Nephron progenitor cell (in vitro differentiated cells): ENCODE data around the gene CES5A.
A peak's percentile ranks its signal among the peaks of the same experiment; 100 is the strongest.
"Not testable (repeated sequence)": the region's sequence is repeated elsewhere in the genome, so short reads cannot be mapped to it uniquely, and the experiment has no call there.

Source experiments
- DNase-seq: peaks from one replicate; pipeline ENCODE4 v3.0.0; 2021
- H3K27ac Mint-ChIP-seq: 2 replicates; pipeline ENCODE4 v1.8.0; 2021; ENCODE audit warnings: mild to moderate bottlenecking, moderate library complexity, mixed read lengths
- H3K27me3 Mint-ChIP-seq: 2 replicates; pipeline ENCODE4 v1.8.0; 2021; ENCODE audit warnings: mild to moderate bottlenecking, low read depth, mixed read lengths; ENCODE audit not compliant: poor library complexity
- H3K36me3 Mint-ChIP-seq: 2 replicates; pipeline ENCODE4 v1.8.0; 2021; ENCODE audit warnings: low read depth, mixed read lengths
- H3K4me1 Mint-ChIP-seq: 2 replicates; pipeline ENCODE4 v1.8.0; 2021; ENCODE audit warnings: mixed read lengths
- H3K4me3 Mint-ChIP-seq: 2 replicates; pipeline ENCODE4 v1.8.0; 2021; ENCODE audit warnings: mild to moderate bottlenecking, moderate library complexity, mixed read lengths
- H3K9me3 Mint-ChIP-seq: 2 replicates; pipeline ENCODE4 v1.8.0; 2021; ENCODE audit warnings: mild to moderate bottlenecking, moderate library complexity, mixed read lengths
- CTCF ChIP-seq: fragments of 200-600 bp; sonication (generic); IDR thresholded peaks from 2 replicates; pipeline ENCODE4 v1.5.0; 2021; ENCODE audit warnings: antibody characterized with exemption

CES5A gene

GRCh38 chr16:55873122-55873521 is 2.1 kb downstream of the CES5A start:
- no peak for TF ChIP-seq CTCF
- Mint-ChIP-seq H3K9me3 (no peaks in the 10 kb centered on the region), H3K4me3 (no peak overlapping the region), H3K27ac (no peak overlapping the region), H3K36me3 (no peaks in the 10 kb centered on the region), H3K4me1 (peaks cover 6% of the 10 kb centered on the region), H3K27me3 (peaks cover 7% of the 10 kb centered on the region)
- DNase-seq: no peak

DNA sequence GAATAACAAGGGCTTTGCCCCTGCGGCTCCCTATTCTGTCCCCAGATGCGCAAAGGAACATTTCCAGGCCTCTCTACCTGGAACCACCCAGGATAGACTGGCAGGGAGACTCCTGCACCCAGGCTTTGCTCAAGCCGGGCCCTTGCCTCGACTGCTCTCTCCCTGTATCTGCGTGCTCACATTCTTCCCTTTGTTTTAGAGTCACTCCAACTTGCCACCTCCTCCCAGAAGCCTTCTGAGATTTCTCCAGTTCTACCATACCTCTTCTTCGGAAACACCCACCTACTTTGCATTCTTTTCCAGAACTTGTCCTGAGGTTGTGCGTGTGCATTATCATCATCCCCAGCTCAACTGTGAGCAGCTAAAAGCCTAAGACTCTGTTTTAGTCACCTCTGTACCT is 3.0 kb downstream of the CES5A start:
- TF ChIP-seq CTCF: no peak
- H3K36me3 Mint-ChIP-seq: no peaks in the 10 kb centered on the region
- peaks cover 7% of the 10 kb centered on the region for H3K27me3 Mint-ChIP-seq
- no peak overlapping the region for H3K27ac Mint-ChIP-seq
- DNase-seq: no peak
- H3K4me3 Mint-ChIP-seq: no peak overlapping the region
- H3K4me1 Mint-ChIP-seq: peaks cover 6% of the 10 kb centered on the region
- H3K9me3 Mint-ChIP-seq: no peaks in the 10 kb centered on the region

GRCh38 chr16:55871411-55872038 is 3.6 kb downstream of the CES5A start:
- Mint-ChIP-seq H3K27me3 (peaks cover 7% of the 10 kb centered on the region), H3K27ac (no peak overlapping the region), H3K4me1 (peaks cover 2% of the 10 kb centered on the region), H3K9me3 (no peaks in the 10 kb centered on the region), H3K4me3 (no peak overlapping the region), H3K36me3 (no peaks in the 10 kb centered on the region)
- TF ChIP-seq CTCF: no peak
- DNase-seq: no peak

DNA sequence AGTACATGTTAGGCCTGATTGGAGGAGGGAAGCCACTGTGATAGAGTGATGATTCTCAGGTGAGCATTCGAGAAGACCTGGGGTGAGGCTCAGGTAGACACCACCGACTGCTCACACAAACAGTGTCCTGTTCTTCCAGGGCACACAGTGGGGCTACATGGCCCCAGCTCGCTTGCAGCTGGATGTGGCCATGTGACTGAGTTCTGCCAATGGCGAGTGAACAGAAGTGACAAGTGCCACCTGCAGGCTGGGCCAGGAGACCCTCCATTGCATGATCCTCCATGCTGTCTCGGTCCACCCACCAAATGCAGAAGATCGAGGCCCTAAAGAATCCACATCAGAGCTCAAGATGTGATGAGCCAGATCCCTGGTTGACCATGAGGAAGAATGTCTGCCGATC is 6.2 kb downstream of the CES5A start:
- no peak overlapping the region for H3K27ac Mint-ChIP-seq
- H3K9me3 Mint-ChIP-seq: no peaks in the 10 kb centered on the region
- H3K36me3 Mint-ChIP-seq: no peaks in the 10 kb centered on the region
- H3K27me3 Mint-ChIP-seq: peaks cover 7% of the 10 kb centered on the region
- DNase-seq: no peak
- no peaks in the 10 kb centered on the region for H3K4me1 Mint-ChIP-seq
- TF ChIP-seq CTCF: no peak
- no peak overlapping the region for H3K4me3 Mint-ChIP-seq

GRCh38 chr16:55868137-55868536 is 7.0 kb downstream of the CES5A start:
- peaks cover 7% of the 10 kb centered on the region for H3K27me3 Mint-ChIP-seq
- TF ChIP-seq CTCF: no peak
- H3K36me3 Mint-ChIP-seq: no peaks in the 10 kb centered on the region
- H3K27ac Mint-ChIP-seq: peak overlapping the region; percentile 20
- no peak for DNase-seq
- H3K4me1 Mint-ChIP-seq: no peaks in the 10 kb centered on the region
- H3K4me3 Mint-ChIP-seq: no peak overlapping the region
- no peaks in the 10 kb centered on the region for H3K9me3 Mint-ChIP-seq

DNA sequence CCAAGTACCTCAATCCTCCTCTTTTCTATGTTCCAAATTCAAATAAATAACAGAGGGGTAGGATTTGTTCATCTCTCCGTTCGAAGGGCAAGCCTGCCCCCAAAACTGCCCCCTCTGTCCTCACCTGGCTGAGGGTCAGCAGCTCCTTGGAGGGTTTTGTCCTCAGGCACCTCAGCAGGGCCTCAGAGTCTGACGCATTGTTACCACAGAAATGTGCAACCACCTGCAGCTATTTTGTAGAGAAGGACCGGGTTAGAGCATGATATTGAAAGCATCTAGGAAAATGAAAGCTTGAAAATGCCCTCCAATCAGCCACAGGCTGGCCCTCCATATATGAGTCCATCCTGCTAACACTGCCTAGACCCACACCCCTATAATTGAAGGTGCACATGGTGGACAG is 13.9 kb downstream of the CES5A start:
- no peak overlapping the region for H3K27ac Mint-ChIP-seq
- peaks cover 10% of the 10 kb centered on the region for H3K27me3 Mint-ChIP-seq
- no peaks in the 10 kb centered on the region for H3K9me3 Mint-ChIP-seq
- DNase-seq: no peak
- H3K36me3 Mint-ChIP-seq: no peaks in the 10 kb centered on the region
- no peaks in the 10 kb centered on the region for H3K4me1 Mint-ChIP-seq
- H3K4me3 Mint-ChIP-seq: no peak overlapping the region
- no peak for TF ChIP-seq CTCF

GRCh38 chr16:55857650-55858049 is 17.5 kb downstream of the CES5A start:
- H3K36me3 Mint-ChIP-seq, H3K4me3 Mint-ChIP-seq, H3K9me3 Mint-ChIP-seq, DNase-seq, H3K4me1 Mint-ChIP-seq, H3K27ac Mint-ChIP-seq: not testable (repeated sequence)
- H3K27me3 Mint-ChIP-seq: peaks cover 12% of the 10 kb centered on the region
